ENCODE results near the gene TTC28.
A peak's percentile ranks its signal among the peaks of the same experiment; 100 is the strongest.

Gene TTC28

GRCh38 chr22:28346308-28346707 is 333.3 kb downstream of the TTC28 start:
- DNase-seq, result no peak

- DNase-seq, result no peak
Measured at GRCh38 chr22:28344918-28345703, 334.5 kb downstream of the TTC28 start.

DNA sequence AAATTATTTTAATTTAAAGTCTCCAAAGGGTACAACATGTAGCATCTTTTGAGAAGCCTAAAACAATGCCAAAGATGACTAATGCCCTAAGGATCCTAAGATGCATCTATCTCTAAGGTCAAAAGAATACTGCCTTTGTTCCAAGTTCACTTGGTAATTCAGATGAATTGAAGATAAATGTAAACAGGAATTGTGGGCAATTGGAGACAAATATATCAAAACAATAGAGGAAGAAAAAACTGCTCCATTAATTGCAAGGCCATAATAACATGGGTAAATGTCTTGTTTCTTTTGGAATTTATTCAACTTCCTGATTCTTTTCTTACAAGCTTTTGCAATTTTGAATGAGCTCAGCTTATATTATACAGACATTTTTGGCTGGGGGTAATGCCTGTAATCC is 338.6 kb downstream of the TTC28 start:
- DNase-seq, result no peak

DNA sequence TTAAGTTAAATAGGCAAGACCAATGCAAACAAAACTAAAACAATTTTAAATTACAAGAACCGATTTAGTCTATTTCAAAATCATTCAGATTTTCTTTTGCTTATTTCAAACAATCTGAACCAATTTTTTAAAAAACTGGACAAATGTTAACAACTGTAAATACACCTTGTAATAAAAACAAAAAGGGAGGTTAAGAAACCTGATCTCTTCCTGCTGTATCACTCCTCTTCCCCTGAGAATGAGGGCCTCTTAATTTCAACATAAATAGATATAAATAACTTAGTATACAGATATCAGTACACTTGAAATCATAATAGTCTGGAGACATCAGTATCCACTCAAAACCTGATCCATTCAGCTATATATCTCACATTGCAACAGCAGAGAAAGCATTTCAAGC is 346.6 kb downstream of the TTC28 start:
- DNase-seq, result no peak

DNA sequence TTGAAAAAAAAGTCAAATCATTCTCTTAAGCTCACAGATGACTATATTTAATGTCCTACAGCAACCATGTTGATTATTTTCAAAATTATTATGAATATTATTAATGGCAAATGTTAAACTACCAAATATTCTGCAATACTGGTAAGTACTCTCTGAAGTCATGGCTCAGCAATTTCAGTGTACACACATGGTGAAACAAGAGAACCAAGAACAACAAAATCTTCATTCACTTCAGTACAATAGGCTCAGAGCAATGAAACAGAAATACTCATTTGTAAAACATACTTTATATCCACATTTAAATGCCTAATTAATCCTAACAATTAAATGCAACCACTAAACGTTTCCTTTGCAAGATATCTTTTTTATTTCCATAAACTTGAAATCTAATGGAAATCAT is 347.2 kb downstream of the TTC28 start:
- no peak for DNase-seq

GRCh38 chr22:28331695-28332094 is 347.9 kb downstream of the TTC28 start:
- DNase-seq, result no peak

- peak; percentile 18 for DNase-seq
Measured at GRCh38 chr22:28329186-28330073, 350.2 kb downstream of the TTC28 start.

DNA sequence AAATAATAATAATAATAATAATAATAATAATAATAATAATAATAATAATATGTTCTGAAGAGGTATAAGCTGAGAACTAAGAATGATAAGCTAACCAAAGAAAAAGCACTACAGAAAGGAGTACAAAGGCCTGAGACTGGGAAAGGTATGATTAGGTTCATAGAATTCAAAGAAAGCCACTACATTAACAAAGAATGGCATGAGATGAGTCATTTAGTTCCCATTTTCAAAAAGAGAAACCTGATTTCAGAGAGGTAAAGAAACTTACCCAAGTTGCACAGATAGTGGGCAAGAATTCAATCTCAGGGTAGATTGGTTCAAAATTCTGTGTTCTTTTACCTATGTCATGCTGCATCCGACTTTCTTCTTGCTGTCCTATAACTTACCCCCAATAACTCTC is 350.9 kb downstream of the TTC28 start:
- no peak for DNase-seq

- peak; percentile 58 for DNase-seq
Measured at GRCh38 chr22:28316014-28316413, 363.6 kb downstream of the TTC28 start.

GRCh38 chr22:28314959-28315358 is 364.7 kb downstream of the TTC28 start:
- DNase-seq, result no peak

DNA sequence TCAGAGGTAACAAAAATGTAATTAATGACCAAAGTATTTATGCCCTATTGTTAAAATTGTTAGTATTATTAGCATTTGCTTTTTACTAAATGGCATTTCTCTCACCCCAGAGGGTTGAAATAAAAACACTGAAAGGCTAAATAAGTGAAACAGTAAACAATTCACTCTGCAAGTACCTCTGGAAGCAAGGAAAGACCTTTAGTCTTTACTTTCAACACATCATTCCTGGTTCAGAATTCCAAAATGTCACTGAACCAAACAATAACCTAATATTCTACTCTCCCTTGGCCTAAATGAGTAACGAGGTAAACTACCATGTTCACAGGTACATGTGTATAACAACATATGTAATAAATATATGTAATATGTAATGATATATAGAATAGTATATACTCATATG is 369.3 kb downstream of the TTC28 start:
- no peak for DNase-seq

DNA sequence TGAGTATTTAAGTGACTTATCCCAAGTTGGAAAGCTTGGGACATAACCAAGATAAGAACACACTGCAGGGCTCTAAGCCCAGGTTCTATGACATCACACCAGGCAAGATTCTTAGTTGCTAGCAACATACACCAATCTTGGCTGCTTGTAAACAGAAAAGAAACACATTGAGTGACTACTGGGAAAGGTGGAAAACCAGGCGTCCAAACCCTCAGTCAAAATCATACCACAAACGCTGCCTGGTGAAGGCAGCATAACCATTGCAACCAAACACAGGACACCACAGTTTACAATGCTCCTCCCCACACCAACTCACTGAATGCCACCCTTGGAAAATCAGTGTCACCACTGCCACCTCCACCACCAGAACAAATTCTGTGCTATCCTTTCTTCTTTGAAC is 379.9 kb downstream of the TTC28 start:
- no peak for DNase-seq

- no peak for DNase-seq
Measured at GRCh38 chr22:28299309-28299708, 380.3 kb downstream of the TTC28 start.

- peak; percentile 92 for DNase-seq
Measured at GRCh38 chr22:28297504-28297903, 382.1 kb downstream of the TTC28 start.

DNA sequence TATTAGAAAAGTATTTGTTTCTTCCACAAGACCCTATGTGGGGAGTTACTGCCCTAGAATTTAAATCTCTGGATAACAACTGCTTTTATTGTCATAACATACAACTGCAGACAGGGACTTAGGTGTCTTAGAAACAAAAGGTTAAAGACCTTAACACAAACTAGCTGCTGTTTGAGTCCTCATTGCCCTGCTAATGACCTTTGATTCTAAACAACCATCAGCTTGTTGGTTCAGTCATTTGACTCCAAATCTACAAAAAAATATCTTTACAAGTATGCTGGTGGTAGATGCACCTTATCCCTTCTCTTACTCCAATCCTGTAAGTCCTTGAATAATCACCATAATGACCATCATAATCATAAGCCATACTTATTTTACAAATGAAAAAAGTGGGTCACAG is 383.2 kb downstream of the TTC28 start:
- no peak for DNase-seq

DNA sequence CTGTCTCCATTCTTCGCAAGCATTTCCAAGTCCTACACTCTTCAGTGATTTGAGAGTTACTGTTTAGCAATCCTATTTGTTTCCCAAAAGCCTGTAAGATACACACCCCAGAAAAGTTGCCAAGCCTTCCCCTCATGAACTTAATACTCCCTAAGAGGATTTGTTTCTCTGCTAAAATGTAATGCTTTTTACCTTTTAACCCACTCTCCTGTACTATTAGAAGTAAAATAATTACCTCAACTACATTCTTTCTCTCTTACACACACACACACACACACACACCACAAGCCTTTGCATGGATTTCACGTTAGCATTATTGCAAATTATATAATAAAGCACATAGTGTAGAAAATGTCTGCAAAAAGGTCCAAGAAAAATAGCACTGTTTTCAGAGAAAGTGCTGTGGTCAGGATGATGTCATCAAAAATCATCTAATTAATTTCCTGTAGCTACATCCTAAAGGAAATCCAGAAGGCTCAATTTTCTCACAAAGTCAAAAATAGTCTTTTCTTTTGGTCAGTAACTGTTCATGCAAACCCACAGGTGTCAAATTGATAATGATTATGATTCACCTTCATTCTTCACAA is 396.5 kb downstream of the TTC28 start:
- DNase-seq, result no peak

DNA sequence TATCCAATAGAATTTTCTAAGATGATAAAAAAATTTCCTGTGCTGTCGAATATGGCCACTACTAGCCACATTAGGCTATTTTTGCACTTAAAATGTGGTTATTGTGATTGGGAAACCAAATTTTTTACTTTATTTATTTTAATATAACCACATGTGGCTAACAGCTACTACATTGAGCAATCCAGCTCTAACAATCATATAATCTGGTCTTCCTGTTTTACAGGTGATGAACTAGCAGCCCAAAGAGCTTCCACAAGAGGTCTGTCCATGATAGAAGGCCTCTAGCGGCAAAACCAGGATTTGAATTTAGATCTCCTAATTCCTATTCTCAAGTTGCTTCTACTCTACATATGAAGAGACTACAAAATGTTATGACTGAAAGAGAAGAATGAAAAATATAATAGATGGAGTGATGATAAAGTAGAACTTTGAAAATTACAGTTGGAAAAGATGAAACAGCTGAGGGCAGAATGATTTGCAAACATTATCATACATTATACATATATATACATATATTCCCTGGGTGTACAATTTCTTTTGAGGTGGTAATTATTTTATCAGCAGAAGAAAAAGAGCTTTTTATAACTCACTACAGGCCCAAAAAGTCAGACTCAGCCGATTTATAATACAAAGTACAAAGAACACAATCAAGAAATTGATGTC is 397.1 kb downstream of the TTC28 start:
- DNase-seq, result no peak

- DNase-seq, result no peak
Measured at GRCh38 chr22:28279888-28280287, 399.8 kb downstream of the TTC28 start.

DNA sequence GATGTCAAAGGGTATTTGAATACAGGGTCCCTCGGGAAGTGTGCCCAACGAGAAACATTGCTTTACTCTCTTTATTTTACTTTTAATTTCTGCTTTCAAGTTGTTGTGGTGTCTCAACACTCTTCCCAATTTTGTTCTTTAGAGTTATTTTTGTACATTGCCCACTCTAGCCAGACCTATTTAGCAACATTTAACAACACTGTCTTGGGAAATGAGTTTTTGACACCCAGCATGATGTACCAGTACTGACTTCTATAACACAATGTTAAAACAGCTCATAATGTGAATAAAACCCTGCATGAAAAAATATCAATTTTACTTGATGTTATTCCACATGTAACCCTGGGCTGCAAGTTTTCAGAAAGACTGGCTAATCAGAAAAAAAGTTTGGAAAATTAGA is 410.4 kb downstream of the TTC28 start:
- DNase-seq, result no peak

DNA sequence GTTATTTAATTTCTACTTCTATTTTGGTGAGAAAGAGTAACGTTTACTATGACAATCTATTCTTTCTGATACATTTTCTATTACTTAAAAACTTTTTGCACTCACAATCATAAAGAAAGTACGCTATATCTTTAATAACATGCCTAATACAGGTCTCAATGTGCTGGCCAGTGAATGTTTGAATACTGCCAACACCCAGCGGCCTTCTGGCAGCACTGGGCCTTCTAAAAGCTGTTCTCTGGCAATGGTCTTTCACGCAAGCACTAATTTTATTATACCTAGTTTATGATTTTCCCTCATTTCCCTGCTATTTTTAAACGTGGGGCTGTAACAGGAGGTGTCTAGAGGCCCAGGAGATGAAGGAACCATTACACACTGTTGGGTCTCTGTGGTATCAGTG is 410.8 kb downstream of the TTC28 start:
- DNase-seq, result no peak

GRCh38 chr22:28268171-28268570 is 411.5 kb downstream of the TTC28 start:
- no peak for DNase-seq

DNA sequence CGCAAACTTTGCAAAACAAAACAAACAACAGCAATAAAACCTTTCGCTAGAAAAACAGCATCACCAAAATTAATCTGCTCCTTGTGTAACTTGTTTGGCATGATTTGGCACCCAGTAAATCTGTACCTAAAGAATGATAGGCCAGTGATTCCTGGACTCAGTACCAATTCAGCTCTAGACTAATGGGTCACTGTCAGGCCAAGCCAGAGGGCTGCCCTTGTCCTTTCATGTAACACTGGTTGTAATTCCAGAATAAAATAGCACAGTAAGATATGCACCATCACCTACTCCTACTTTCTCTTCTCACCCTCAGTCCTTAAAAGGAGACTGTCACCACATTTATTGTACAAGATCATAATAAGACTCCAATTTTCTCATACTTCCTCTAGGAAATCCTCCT is 419.0 kb downstream of the TTC28 start:
- no peak for DNase-seq

DNA sequence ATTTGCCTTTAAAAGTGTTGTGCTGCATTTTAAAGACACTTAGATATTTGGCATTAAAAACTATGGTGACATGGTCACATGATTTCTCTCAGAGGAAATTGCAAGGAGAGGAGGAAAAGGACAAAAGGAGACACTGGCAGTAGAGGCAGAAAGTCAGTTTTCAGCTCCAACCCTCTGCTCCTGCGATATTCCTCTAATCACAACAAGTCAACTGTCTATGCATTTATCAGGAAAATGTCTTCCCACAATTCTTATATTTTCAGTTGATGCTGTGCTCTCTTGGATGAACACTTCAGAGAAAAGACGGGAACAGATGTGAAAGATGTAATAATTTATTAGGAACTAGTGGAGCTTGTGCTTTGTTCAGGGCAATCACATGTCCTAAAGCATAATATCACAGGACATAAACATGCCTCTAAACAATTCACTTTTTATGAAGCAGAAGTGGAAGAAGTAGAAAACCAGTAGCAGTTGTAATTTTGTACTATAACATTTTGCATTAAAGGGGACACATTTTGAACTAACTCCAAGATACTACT is 419.8 kb downstream of the TTC28 start:
- no peak for DNase-seq
